ENCODE data around the gene GRSF1. TPM values are rescaled to one million over a fixed set of nuclear protein-coding genes. Genes with fewer than 3 reads are reported as not detected.

Gene GRSF1
- total RNA-seq, 1 experiment from 2014 or later, result 98.5 TPM

GRCh38 chr4:70842761-70843435 is 3.2 kb upstream of the GRSF1 start (continued):
- no peak for TF ChIP-seq AR (CRISPR knock-in tag; IDR thresholded peaks at IDR 0.05)
- no peak for TF ChIP-seq ZNF281 (CRISPR knock-in tag; IDR thresholded peaks at IDR 0.05)
- TF ChIP-seq ZMAT4 (CRISPR knock-in tag; IDR thresholded peaks at IDR 0.05), result no peak
- no peak for TF ChIP-seq CREM (CRISPR knock-in tag; IDR thresholded peaks at IDR 0.05)
- TF ChIP-seq ZBTB43 (CRISPR knock-in tag; IDR thresholded peaks at IDR 0.05), result no peak
- TF ChIP-seq ESRRA (CRISPR knock-in tag; IDR thresholded peaks at IDR 0.05; ENCODE audit: borderline replicate concordance), result no peak
- TF ChIP-seq GABPB1 (CRISPR knock-in tag; IDR thresholded peaks at IDR 0.05), result no peak
- no peak for TF ChIP-seq ZNF416 (CRISPR knock-in tag; IDR thresholded peaks at IDR 0.05)
- no peak for TF ChIP-seq ZNF532 (CRISPR knock-in tag; IDR thresholded peaks at IDR 0.05; ENCODE audit: borderline replicate concordance)
- no peak for TF ChIP-seq JAZF1 (CRISPR knock-in tag; IDR thresholded peaks at IDR 0.05)

- no peak overlapping the region for H3K4me3 Mint-ChIP-seq
- no peak overlapping the region for H3K27ac Mint-ChIP-seq
- no peak for DNase-seq (ENCODE audit: low spot score)
- no peaks in the 10 kb centered on the region for H3K9me3 Mint-ChIP-seq
- ChIA-PET CTCF (no interaction called here), POLR2A (no interaction called here)
- H3K27me3 Mint-ChIP-seq (ENCODE audit: low read depth), result no peaks in the 10 kb centered on the region
- H3K4me1 Mint-ChIP-seq, result peaks cover 15% of the 10 kb centered on the region
- no peaks in the 10 kb centered on the region for H3K36me3 Mint-ChIP-seq
- no peak for ATAC-seq
- TF ChIP-seq ESRRA (CRISPR knock-in tag; IDR thresholded peaks at IDR 0.05; ENCODE audit: borderline replicate concordance), result no peak
- no peak for TF ChIP-seq ZNF532 (CRISPR knock-in tag; IDR thresholded peaks at IDR 0.05; ENCODE audit: borderline replicate concordance)
- TF ChIP-seq ZNF671 (CRISPR knock-in tag; IDR thresholded peaks at IDR 0.05), result no peak
- no peak for TF ChIP-seq ZNF317 (CRISPR knock-in tag; IDR thresholded peaks at IDR 0.05; ENCODE audit: borderline replicate concordance, low read depth)
- no peak for TF ChIP-seq PREB (CRISPR knock-in tag; IDR thresholded peaks at IDR 0.05; ENCODE audit: borderline replicate concordance)
- TF ChIP-seq ZMAT4 (CRISPR knock-in tag; IDR thresholded peaks at IDR 0.05), result no peak
- no peak for TF ChIP-seq IRF1 (CRISPR knock-in tag; IDR thresholded peaks at IDR 0.05)
Measured at GRCh38 chr4:70841951-70842350, 2.3 kb upstream of the GRSF1 start.
